HL-60 (cell line): ENCODE results near the gene SLC49A3.
A peak's percentile ranks its signal among the peaks of the same experiment; 100 is the strongest.

ENCODE experiments used
- CTCF ChIP-seq: IDR thresholded peaks from one replicate; pipeline ENCODE4 v1.5.1; 2011; ENCODE audit warnings: low read length, control low read depth, inconsistent platforms; ENCODE audit not compliant: insufficient read depth
- POLR2AphosphoS5 ChIP-seq: IDR thresholded peaks from 2 replicates; pipeline ENCODE4 v1.6.1; 2012; ENCODE audit warnings: low read depth

GRCh38 chr4:683982-684622, 4.8 kb downstream of the SLC49A3 start:
- TF ChIP-seq POLR2AphosphoS5 (no peak), CTCF (peak; percentile 58)
